GM21515 (cell line): ENCODE results near the gene SDF2.
"Not testable (repeated sequence)": the region's sequence is repeated elsewhere in the genome, so short reads cannot be mapped to it uniquely, and the experiment has no call there.

Experiments used
- ATAC-seq: cut with Tn5 transposase; IDR thresholded peaks from one replicate; pipeline ENCODE4 v1.9.1; 2021; ENCODE audit not compliant: unreplicated experiment

SDF2 gene

GRCh38 chr17:28685366-28685765, 23.7 kb upstream of the SDF2 start:
- ATAC-seq, result no peak

GRCh38 chr17:28684963-28685362, 23.3 kb upstream of the SDF2 start:
- no peak for ATAC-seq

GRCh38 chr17:28682655-28683054, 20.9 kb upstream of the SDF2 start:
- no peak for ATAC-seq

- no peak for ATAC-seq
Observed at GRCh38 chr17:28675980-28676379, 14.3 kb upstream of the SDF2 start.

- no peak for ATAC-seq
Observed at GRCh38 chr17:28675490-28675889, 13.8 kb upstream of the SDF2 start.

- no peak for ATAC-seq
Observed at GRCh38 chr17:28669918-28670317, 8.2 kb upstream of the SDF2 start.

- ATAC-seq, result no peak
Observed at GRCh38 chr17:28667870-28668269, 6.2 kb upstream of the SDF2 start.

GRCh38 chr17:28665994-28666393, 4.3 kb upstream of the SDF2 start:
- ATAC-seq, result no peak

- ATAC-seq, result no peak
Observed at GRCh38 chr17:28663723-28664122, 2.0 kb upstream of the SDF2 start.

- no peak for ATAC-seq
Observed at GRCh38 chr17:28662527-28662829, 772 bp upstream of the SDF2 start.

- not testable (repeated sequence) for ATAC-seq
Observed at GRCh38 chr17:28659497-28659881, 2.2 kb downstream of the SDF2 start.

- not testable (repeated sequence) for ATAC-seq
Observed at GRCh38 chr17:28658766-28659496, 2.8 kb downstream of the SDF2 start.

- not testable (repeated sequence) for ATAC-seq
Observed at GRCh38 chr17:28658342-28658741, 3.4 kb downstream of the SDF2 start.

GRCh38 chr17:28657756-28658155, 4.0 kb downstream of the SDF2 start:
- ATAC-seq, result no peak

GRCh38 chr17:28655160-28655559, 6.5 kb downstream of the SDF2 start:
- ATAC-seq, result no peak

- ATAC-seq, result no peak
Observed at GRCh38 chr17:28648698-28649097, 13.0 kb downstream of the SDF2 start.

GRCh38 chr17:28646039-28646754, 15.5 kb downstream of the SDF2 start:
- no peak for ATAC-seq

- ATAC-seq, result no peak
Observed at GRCh38 chr17:28645576-28645939, 16.1 kb downstream of the SDF2 start.

GRCh38 chr17:28644787-28645575, 16.7 kb downstream of the SDF2 start, which contains the start of gene BLTP2:
BLTP2 (minus strand) TSS chr17:28645158; CDS start chr17:28645056, 102 bp downstream.
- peak; percentile 90 for ATAC-seq

GRCh38 chr17:28643983-28644786, 17.5 kb downstream of the SDF2 start:
- peak; percentile 2 for ATAC-seq

- no peak for ATAC-seq
Observed at GRCh38 chr17:28641579-28641978, 20.1 kb downstream of the SDF2 start.
